Lower leg skin (tissue), 4 donors: ENCODE results near the gene NAGS. TPM values are rescaled to one million over a fixed set of nuclear protein-coding genes. Genes with fewer than 3 reads are reported as not detected.
"Not testable (repeated sequence)": the region's sequence is repeated elsewhere in the genome, so short reads cannot be mapped to it uniquely, and the experiment has no call there.

ENCODE experiments used
- DNase-seq, 2 donors: peaks; one replicate each; pipeline ENCODE4 v3.0.0-alpha.2; 2019; ENCODE audit warnings: low spot score in 2 of 2
- H3K4me3 ChIP-seq: fragments of 200-600 bp; sonication (generic); 2 replicates; pipeline ENCODE4 v1.5.1; 2017; ENCODE audit warnings: mild to moderate bottlenecking, low read depth; ENCODE audit not compliant: poor library complexity, severe bottlenecking
- POLR2A ChIP-seq, 2 donors: fragments of 450-650 bp; IDR thresholded peaks; one replicate each; pipeline ENCODE4 v1.6.1; 2016 to 2017; ENCODE audit warnings: antibody characterized with exemption in 2 of 2, mild to moderate bottlenecking in 1 of 2, moderate library complexity in 1 of 2
- WGBS, 2 donors: methylation state at CpG; one replicate each; pipeline ENCODE4 v1.1.5; 2018; 5-methylcytosine and 5-hydroxymethylcytosine counted together
- intact Hi-C: fragments of 100-400 bp; cut with DNase I; formaldehyde crosslinking; loops from one replicate; pipeline ENCODE4 v1.15.0; 2023; ENCODE audit warnings: low total_unique reads
- total RNA-seq, 4 donors: library from RNA; depleted of rRNA; stranded (reverse); fragments of >200 nt; gene quantifications; one replicate each; pipeline ENCODE4 v1.1.0, GENCODE V29; 2016
- TF ChIP-seq, protein P1 (sequence below), 3 donors: fragments of 450-650 bp; IDR thresholded peaks; one replicate each; pipeline ENCODE4 v1.5.1; 2016; ENCODE audit warnings: antibody characterized with exemption in 3 of 3, mild to moderate bottlenecking in 3 of 3, moderate library complexity in 2 of 3

The NAGS gene
- total RNA-seq, 4 donors from 2014 or later: 3.2 to 4.9 (median 3.6) TPM

DNA sequence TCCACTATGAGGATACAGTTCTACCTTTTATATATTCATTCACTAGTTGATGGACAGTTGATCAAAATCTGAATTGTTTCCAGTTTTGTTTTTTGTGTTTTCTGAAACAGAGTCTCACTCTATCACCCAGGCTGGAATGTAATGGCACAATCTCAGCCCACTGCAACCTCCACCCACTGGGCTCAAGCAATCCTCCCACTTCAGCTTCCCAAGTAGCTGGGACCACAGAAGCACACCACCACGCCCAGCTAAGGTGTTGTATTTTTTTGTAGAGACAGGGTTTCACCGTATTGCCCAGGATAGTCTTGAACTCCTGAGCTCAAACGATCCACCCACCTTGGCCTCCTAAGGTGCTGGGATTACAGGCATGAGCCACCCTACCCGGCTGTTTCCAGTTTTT is 41.1 kb downstream of the NAGS start:
- no peak for DNase-seq
- H3K4me3 ChIP-seq: no peak overlapping the region
- WGBS, 2 donors: 84 to 86% methylated on average over 4 of the region's 4 CpGs
- no peak for TF ChIP-seq POLR2A (IDR thresholded peaks at IDR 0.05)
- TF ChIP-seq, protein P1, sequence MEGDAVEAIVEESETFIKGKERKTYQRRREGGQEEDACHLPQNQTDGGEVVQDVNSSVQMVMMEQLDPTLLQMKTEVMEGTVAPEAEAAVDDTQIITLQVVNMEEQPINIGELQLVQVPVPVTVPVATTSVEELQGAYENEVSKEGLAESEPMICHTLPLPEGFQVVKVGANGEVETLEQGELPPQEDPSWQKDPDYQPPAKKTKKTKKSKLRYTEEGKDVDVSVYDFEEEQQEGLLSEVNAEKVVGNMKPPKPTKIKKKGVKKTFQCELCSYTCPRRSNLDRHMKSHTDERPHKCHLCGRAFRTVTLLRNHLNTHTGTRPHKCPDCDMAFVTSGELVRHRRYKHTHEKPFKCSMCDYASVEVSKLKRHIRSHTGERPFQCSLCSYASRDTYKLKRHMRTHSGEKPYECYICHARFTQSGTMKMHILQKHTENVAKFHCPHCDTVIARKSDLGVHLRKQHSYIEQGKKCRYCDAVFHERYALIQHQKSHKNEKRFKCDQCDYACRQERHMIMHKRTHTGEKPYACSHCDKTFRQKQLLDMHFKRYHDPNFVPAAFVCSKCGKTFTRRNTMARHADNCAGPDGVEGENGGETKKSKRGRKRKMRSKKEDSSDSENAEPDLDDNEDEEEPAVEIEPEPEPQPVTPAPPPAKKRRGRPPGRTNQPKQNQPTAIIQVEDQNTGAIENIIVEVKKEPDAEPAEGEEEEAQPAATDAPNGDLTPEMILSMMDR (IDR thresholded peaks at IDR 0.05): no peak
- intact Hi-C loops: no loop called here

DNA sequence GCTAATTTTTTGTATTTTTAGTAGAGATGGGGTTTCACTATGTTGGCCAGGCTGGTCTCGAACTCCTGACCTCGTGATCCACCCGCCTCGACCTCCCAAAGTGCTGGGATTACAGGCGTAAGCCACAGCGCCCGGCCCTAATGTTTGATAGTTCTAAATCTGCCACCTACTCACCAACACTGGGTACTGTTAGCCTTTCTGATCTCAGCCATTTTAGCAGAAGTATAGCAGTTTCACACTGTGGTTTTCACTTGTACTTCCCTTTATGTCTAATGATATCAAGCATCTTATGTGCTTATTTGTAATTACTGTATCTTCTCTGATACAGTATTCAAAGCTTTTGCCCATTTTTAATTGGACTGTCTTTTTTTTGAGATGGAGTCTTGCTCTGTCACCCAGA is 42.5 kb downstream of the NAGS start:
- intact Hi-C loops, DNase-seq, H3K4me3 ChIP-seq: not testable (repeated sequence)
- WGBS, 2 donors: 96 to 98% methylated on average over 7 of the region's 7 CpGs

DNA sequence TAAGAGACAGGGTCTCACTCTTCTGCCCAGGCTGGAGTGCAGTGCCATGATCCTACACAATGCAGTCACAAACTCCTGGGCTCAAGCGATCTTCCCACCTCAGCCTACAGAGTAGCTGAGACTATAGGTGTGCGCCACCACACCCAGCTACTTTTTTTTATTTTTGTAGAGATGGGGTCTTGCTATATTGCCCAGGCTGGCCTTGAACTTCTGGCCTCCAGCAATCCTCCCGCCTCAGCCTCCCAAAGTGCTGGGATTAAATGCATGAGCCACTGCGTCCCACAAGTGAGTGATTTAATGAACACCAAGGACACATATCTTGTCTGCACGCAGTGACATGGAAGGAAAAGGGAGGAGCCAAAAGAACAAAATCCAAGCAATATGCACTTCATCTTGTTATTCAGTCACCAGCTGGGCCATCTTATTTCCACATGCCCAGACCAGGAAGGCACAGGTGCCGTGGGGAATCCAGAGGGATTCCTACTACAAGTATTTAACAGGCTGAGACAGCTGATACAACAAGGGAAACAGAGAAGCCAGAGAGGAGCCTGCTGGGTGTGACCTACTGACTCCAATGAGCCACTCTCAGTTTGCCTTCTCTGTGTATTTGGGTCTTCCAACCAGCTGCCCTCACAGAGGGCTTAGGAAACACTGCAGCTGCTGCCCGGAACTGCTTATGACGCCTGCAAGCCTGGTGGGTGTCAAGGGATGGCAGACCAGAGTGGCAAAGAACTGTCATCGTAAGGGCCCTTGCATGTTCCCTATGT is 45.1 kb downstream of the NAGS start:
- TF ChIP-seq, protein P1 (IDR thresholded peaks at IDR 0.05): no peak
- TF ChIP-seq POLR2A (IDR thresholded peaks at IDR 0.05): no peak
- no peak for DNase-seq
- WGBS, 2 donors: 92% methylated on average over 9 of the region's 9 CpGs
- H3K4me3 ChIP-seq: no peak overlapping the region
- intact Hi-C loops: no loop called here

DNA sequence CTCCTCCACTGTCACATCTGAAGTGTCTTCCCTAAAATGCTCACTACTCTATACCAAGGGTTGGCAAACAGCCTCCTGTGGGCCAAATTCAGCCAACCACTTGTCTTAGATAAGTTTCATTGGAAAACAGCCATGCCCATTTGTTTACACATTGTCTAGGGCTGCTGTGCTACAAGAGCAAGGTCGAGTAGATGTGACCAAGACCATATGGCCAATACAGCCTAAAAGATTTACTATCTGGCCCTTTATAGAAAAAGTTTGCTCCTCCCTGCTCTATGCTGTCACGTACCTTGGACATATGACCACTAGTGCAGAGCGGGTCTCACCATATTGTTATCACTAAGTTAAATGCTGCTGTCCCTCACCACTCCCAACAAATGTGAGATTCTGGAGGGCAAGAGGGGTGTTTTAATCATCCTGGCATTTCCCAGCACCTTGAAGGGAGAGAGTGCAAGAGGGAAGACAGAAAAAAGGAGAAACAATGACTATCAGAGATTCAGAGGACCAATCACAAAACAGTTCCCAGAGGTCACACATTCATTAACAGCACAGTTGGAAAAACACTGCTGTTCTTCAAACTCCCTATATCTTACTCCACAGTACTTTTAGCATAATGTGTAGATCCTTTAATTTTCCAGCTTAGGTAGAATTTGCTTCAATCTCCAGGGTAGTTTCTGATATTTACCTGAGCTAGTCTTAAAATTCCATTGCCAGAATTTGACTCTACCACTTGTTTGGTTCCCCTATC is 48.9 kb downstream of the NAGS start:
- no peak for DNase-seq
- H3K4me3 ChIP-seq: no peak overlapping the region
- 69 to 70% methylated on average over 3 of the region's 3 CpGs for WGBS, 2 donors
- TF ChIP-seq, protein P1 (IDR thresholded peaks at IDR 0.05): no peak
- no peak for TF ChIP-seq POLR2A (IDR thresholded peaks at IDR 0.05)
- intact Hi-C loops: no loop called here

Other genes starting within 250 kb of the NAGS start
- gene SOST, start 245.8 kb upstream of the NAGS start, total RNA-seq: 1 to 10 TPM in 1 of 4 donors, under 1 TPM in 1, not detected in 2; 0.49 to 1.5 TPM
- 10 to 100 TPM; 33.2 to 44.1 (median 37.9) TPM for gene DUSP3, start 225.6 kb upstream of the NAGS start, total RNA-seq
- gene CFAP97D1, start 224.2 kb upstream of the NAGS start, total RNA-seq: under 1 TPM in 1 of 4 donors, not detected in 3; 0.30 TPM
- 1 to 10 TPM; 1.9 to 8.9 (median 6.3) TPM for gene MPP3, start 171.5 kb upstream of the NAGS start, total RNA-seq
- 1 to 10 TPM; 6.2 to 9.7 (median 9.0) TPM for gene CD300LG, start 157.4 kb upstream of the NAGS start, total RNA-seq
- 10 to 100 TPM in 1 of 4 donors, 1 to 10 TPM in 2, under 1 TPM in 1; 0.42 to 10.7 (median 3.7) TPM for gene MPP2, start 97.1 kb upstream of the NAGS start, total RNA-seq
- gene PPY, start 62.1 kb upstream of the NAGS start, total RNA-seq: not detected
- gene PYY, start 50.7 kb upstream of the NAGS start, total RNA-seq: not detected
- gene TMEM101, start 10.3 kb downstream of the NAGS start, total RNA-seq: 10 to 100 TPM; 28.4 to 48.0 (median 41.2) TPM
- 10 to 100 TPM; 15.0 to 31.7 (median 19.0) TPM for gene LSM12, start 62.0 kb downstream of the NAGS start, total RNA-seq
- 10 to 100 TPM; 10.9 to 14.8 (median 12.1) TPM for gene G6PC3, start 66.1 kb downstream of the NAGS start, total RNA-seq
- gene HDAC5, start 119.0 kb downstream of the NAGS start, total RNA-seq: 100 to 1,000 TPM; 179 to 208 (median 190) TPM
- gene HROB, start 137.3 kb downstream of the NAGS start, total RNA-seq: 1 to 10 TPM in 3 of 4 donors, under 1 TPM in 1; 0.97 to 4.3 (median 1.5) TPM
- 1 to 10 TPM in 1 of 4 donors, not detected in 3; 1.1 TPM for gene ASB16, start 166.1 kb downstream of the NAGS start, total RNA-seq
- 10 to 100 TPM; 23.4 to 44.5 (median 34.8) TPM for gene TMUB2, start 182.3 kb downstream of the NAGS start, total RNA-seq
- gene ATXN7L3, start 195.3 kb downstream of the NAGS start, total RNA-seq: 10 to 100 TPM; 62.4 to 77.9 (median 67.8) TPM
- gene UBTF, start 215.1 kb downstream of the NAGS start, total RNA-seq: 10 to 100 TPM; 62.4 to 70.8 (median 65.7) TPM